ENCODE data around the gene TRIM32.

TRIM32 gene

GRCh38 chr9:116703634-116704033, 16.5 kb downstream of the TRIM32 start:
- in situ Hi-C loops (cut with MboI; ENCODE audit: low sequenced_read_pairs) = no loop called here

GRCh38 chr9:116704470-116704869, 17.4 kb downstream of the TRIM32 start:
- in situ Hi-C loops (cut with MboI; ENCODE audit: low sequenced_read_pairs) = no loop called here

GRCh38 chr9:116705531-116705930, 18.4 kb downstream of the TRIM32 start:
- in situ Hi-C loops (cut with MboI; ENCODE audit: low sequenced_read_pairs) = no loop called here

GRCh38 chr9:116706310-116707290, 19.5 kb downstream of the TRIM32 start:
- in situ Hi-C loops (cut with MboI; ENCODE audit: low sequenced_read_pairs) = no loop called here

GRCh38 chr9:116712781-116713180, 25.7 kb downstream of the TRIM32 start:
- in situ Hi-C loops (cut with MboI; ENCODE audit: low sequenced_read_pairs) = no loop called here

GRCh38 chr9:116713271-116713670, 26.2 kb downstream of the TRIM32 start:
- in situ Hi-C loops (cut with MboI; ENCODE audit: low sequenced_read_pairs) = no loop called here

- in situ Hi-C loops (cut with MboI; ENCODE audit: low sequenced_read_pairs) = no loop called here
These were observed 28.6 kb downstream of the TRIM32 start for GRCh38 chr9:116715751-116716150.

- in situ Hi-C loops (cut with MboI; ENCODE audit: low sequenced_read_pairs) = no loop called here
These were observed 29.3 kb downstream of the TRIM32 start for GRCh38 chr9:116716438-116716837.

- in situ Hi-C loops (cut with MboI; ENCODE audit: low sequenced_read_pairs) = no loop called here
These were observed 30.0 kb downstream of the TRIM32 start for GRCh38 chr9:116717150-116717549.

GRCh38 chr9:116718111-116718510, 31.0 kb downstream of the TRIM32 start:
- in situ Hi-C loops (cut with MboI; ENCODE audit: low sequenced_read_pairs) = no loop called here

GRCh38 chr9:116720111-116720510, 33.0 kb downstream of the TRIM32 start:
- in situ Hi-C loops (cut with MboI; ENCODE audit: low sequenced_read_pairs) = no loop called here

GRCh38 chr9:116721411-116721810, 34.3 kb downstream of the TRIM32 start:
- in situ Hi-C loops (cut with MboI; ENCODE audit: low sequenced_read_pairs) = no loop called here

- in situ Hi-C loops (cut with MboI; ENCODE audit: low sequenced_read_pairs) = no loop called here
These were observed 34.8 kb downstream of the TRIM32 start for GRCh38 chr9:116721944-116722343.

GRCh38 chr9:116724123-116724522, 37.0 kb downstream of the TRIM32 start:
- in situ Hi-C loops (cut with MboI; ENCODE audit: low sequenced_read_pairs) = no loop called here

GRCh38 chr9:116726602-116727001, 39.5 kb downstream of the TRIM32 start:
- in situ Hi-C loops (cut with MboI; ENCODE audit: low sequenced_read_pairs) = no loop called here

GRCh38 chr9:116733010-116733641, 46.0 kb downstream of the TRIM32 start:
- in situ Hi-C loops (cut with MboI; ENCODE audit: low sequenced_read_pairs) = no loop called here

GRCh38 chr9:116736399-116737151, 49.5 kb downstream of the TRIM32 start:
- in situ Hi-C loops (cut with MboI; ENCODE audit: low sequenced_read_pairs) = no loop called here

GRCh38 chr9:116737152-116737546, 50.0 kb downstream of the TRIM32 start:
- in situ Hi-C loops (cut with MboI; ENCODE audit: low sequenced_read_pairs) = no loop called here

GRCh38 chr9:116741086-116741740, 54.1 kb downstream of the TRIM32 start:
- in situ Hi-C loops (cut with MboI; ENCODE audit: low sequenced_read_pairs) = no loop called here

GRCh38 chr9:116741742-116742141, 54.6 kb downstream of the TRIM32 start:
- in situ Hi-C loops (cut with MboI; ENCODE audit: low sequenced_read_pairs) = no loop called here

GRCh38 chr9:116749176-116749575, 62.1 kb downstream of the TRIM32 start:
- in situ Hi-C loops (cut with MboI; ENCODE audit: low sequenced_read_pairs) = no loop called here

Measured in hTERT RPE-1 (cell line).